SK-N-SH treated with all-trans-retinoic acid at 6 μM for 48 hours (cell line): ENCODE data around the gene STX1B.

Experiments used
- ARNTL ChIP-seq: fragments of 450-650 bp; formaldehyde crosslinking; IDR thresholded peaks from 2 replicates; pipeline ENCODE4 v1.5.0; 2020; ENCODE audit warnings: low read depth, mild to moderate bottlenecking, moderate library complexity, borderline replicate concordance
- CREB5 ChIP-seq: fragments of 250-450 bp; sonication (Bioruptor Pico); IDR thresholded peaks from 2 replicates; pipeline ENCODE4 v1.5.1; 2020; ENCODE audit warnings: low read depth, mild to moderate bottlenecking, moderate library complexity
- CSDC2 ChIP-seq: fragments of 250-450 bp; sonication (Bioruptor Pico); IDR thresholded peaks from 2 replicates; pipeline ENCODE4 v1.5.0; 2020; ENCODE audit warnings: mild to moderate bottlenecking, moderate library complexity
- CSRNP3 ChIP-seq: fragments of 250-450 bp; sonication (Bioruptor Pico); IDR thresholded peaks from 2 replicates; pipeline ENCODE4 v1.5.1; 2021; ENCODE audit warnings: mild to moderate bottlenecking, moderate library complexity
- GLIS3 ChIP-seq: fragments of 250-450 bp; sonication (Bioruptor Pico); IDR thresholded peaks from 2 replicates; pipeline ENCODE4 v1.5.0; 2020; ENCODE audit warnings: mild to moderate bottlenecking, moderate library complexity
- PATZ1 ChIP-seq: fragments of 250-450 bp; sonication (Bioruptor Pico); IDR thresholded peaks from 2 replicates; pipeline ENCODE4 v1.8.0; 2020; ENCODE audit warnings: mild to moderate bottlenecking, moderate library complexity, borderline replicate concordance
- RARB ChIP-seq: fragments of 250-450 bp; sonication (Bioruptor Pico); IDR thresholded peaks from 2 replicates; pipeline ENCODE4 v1.8.0; 2021; ENCODE audit warnings: mild to moderate bottlenecking, moderate library complexity
- TCF4 ChIP-seq: fragments of 250-450 bp; sonication (Bioruptor Pico); IDR thresholded peaks from 2 replicates; pipeline ENCODE4 v1.8.0; 2021; ENCODE audit warnings: mild to moderate bottlenecking, moderate library complexity, borderline replicate concordance
- TOX ChIP-seq: fragments of 250-450 bp; sonication (Bioruptor Pico); IDR thresholded peaks from 2 replicates; pipeline ENCODE4 v1.8.0; 2021; ENCODE audit warnings: mild to moderate bottlenecking, moderate library complexity, borderline replicate concordance
- ZFP30 ChIP-seq: fragments of 450-650 bp; formaldehyde crosslinking; IDR thresholded peaks from 2 replicates; pipeline ENCODE4 v1.5.0; 2022; ENCODE audit warnings: mild to moderate bottlenecking, moderate library complexity
- ZNF8 ChIP-seq: fragments of 450-650 bp; formaldehyde crosslinking; IDR thresholded peaks from 2 replicates; pipeline ENCODE4 v1.5.0; 2020; ENCODE audit warnings: mild to moderate bottlenecking, moderate library complexity

- TF ChIP-seq CSDC2 (no peak), ARNTL (CRISPR knock-in tag) (no peak), ZNF8 (CRISPR knock-in tag) (no peak), PATZ1 (CRISPR knock-in tag) (no peak), GLIS3 (no peak), RARB (CRISPR knock-in tag) (no peak), ZFP30 (CRISPR knock-in tag) (no peak), TOX (CRISPR knock-in tag) (no peak), TCF4 (no peak), CREB5 (CRISPR knock-in tag) (no peak), CSRNP3 (no peak)
Measured at GRCh38 chr16:31043352-31043751, 32.9 kb upstream of the STX1B start.
